ENCODE data around the gene CCDC77. TPM values are rescaled to one million over a fixed set of nuclear protein-coding genes. Genes with fewer than 3 reads are reported as not detected.

The CCDC77 gene
- total and polyA plus RNA-seq, 8 donors = 0.58 to 7.3 (median 4.3) TPM

DNA sequence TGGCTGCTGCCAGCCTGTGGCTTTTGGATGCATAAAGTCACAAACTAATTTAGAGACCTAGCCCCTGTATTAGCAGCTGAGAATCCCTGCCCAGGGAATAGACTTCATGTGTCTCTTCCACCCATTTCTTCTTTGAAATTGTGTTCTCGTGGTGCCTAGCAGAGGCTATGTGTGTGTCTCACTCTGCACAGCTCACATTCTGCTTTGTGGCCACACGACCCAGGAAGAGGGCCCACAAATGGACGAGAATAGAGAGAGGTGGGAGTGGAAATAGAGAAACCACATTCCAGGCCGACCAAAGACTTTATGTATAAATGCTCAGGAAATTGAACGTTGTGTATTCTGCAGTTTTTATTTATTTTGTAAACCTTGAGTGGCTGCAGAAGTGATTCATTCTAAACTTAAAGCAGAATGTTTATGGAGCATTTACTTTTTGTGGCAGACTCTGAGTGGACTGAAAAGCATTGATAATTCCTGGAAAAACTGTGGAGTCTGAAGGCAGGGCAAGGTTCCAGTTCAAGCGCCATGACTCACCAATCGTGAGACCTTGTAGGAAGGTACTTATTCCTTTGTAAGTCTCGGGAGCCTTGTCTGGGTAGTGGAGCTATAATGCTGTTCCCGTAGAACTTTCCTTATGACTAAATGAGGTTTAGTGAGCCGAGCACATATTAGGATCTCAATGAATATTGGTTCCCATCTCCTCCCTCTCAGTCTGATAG is 67.4 kb downstream of the CCDC77 start:
- peak; percentile 50 to 61 for DNase-seq

DNA sequence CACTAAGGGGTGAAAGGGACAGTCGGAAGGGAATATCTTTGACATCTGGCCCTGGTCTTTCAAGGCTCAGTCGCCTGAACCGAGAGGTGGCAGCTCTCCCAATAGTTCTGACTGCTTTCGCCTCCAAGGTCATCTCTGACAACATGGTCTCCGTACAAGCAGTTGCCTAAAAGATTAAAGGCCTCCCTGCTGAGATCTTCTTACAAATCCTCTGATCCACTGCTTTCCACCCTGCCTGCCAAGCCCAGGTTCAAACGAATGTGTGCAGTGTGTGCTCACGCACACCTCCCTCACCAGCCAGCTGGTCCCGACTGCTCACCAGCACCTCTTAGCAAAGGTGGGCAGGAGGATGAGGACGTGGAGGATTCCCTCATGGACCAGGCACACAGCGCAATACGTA is 68.7 kb downstream of the CCDC77 start:
- TF ChIP-seq, protein P1, sequence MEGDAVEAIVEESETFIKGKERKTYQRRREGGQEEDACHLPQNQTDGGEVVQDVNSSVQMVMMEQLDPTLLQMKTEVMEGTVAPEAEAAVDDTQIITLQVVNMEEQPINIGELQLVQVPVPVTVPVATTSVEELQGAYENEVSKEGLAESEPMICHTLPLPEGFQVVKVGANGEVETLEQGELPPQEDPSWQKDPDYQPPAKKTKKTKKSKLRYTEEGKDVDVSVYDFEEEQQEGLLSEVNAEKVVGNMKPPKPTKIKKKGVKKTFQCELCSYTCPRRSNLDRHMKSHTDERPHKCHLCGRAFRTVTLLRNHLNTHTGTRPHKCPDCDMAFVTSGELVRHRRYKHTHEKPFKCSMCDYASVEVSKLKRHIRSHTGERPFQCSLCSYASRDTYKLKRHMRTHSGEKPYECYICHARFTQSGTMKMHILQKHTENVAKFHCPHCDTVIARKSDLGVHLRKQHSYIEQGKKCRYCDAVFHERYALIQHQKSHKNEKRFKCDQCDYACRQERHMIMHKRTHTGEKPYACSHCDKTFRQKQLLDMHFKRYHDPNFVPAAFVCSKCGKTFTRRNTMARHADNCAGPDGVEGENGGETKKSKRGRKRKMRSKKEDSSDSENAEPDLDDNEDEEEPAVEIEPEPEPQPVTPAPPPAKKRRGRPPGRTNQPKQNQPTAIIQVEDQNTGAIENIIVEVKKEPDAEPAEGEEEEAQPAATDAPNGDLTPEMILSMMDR (IDR thresholded peaks at IDR 0.05) = no peak
- TF ChIP-seq EP300 (IDR thresholded peaks at IDR 0.05) (no peak), POLR2AphosphoS5 (IDR thresholded peaks at IDR 0.05) (no peak), POLR2A (IDR thresholded peaks at IDR 0.05) (no peak)
- Histone ChIP-seq H3K4me3 (no peak overlapping the region), H3K9me3 (no peaks in the 10 kb centered on the region), H3K27me3 (peaks cover 0 to 10% (median 0%) of the 10 kb centered on the region in 3 donors), H3K36me3 (no peaks in the 10 kb centered on the region), H3K4me1 (peaks cover 7 to 34% (median 21%) of the 10 kb centered on the region in 4 donors), H3K27ac (peak overlapping the region in 2 of 5 donors; percentile 1 to 29)
- intact Hi-C loops (cut with DNase I; ENCODE audit: low total_unique reads) = no loop called here
- WGBS, 5 donors = 62 to 76% (median 62%) methylated on average over 11 of the region's 11 CpGs
- DNase-seq = no peak

More for the DNA sequence above, 67.4 kb downstream of the CCDC77 start:
- H3K9me3 ChIP-seq = no peaks in the 10 kb centered on the region
- TF ChIP-seq POLR2AphosphoS5 (IDR thresholded peaks at IDR 0.05) (peak in 1 of 3 donors; percentile 12), EP300 (IDR thresholded peaks at IDR 0.05) (no peak)
- 37 to 56% (median 42%) methylated on average over 10 of the region's 10 CpGs for WGBS, 5 donors
- H3K36me3 ChIP-seq = no peaks in the 10 kb centered on the region
- intact Hi-C loops (cut with DNase I; ENCODE audit: low total_unique reads) = no loop called here
- H3K4me1 ChIP-seq = peaks cover 11 to 38% (median 29%) of the 10 kb centered on the region in 4 donors
- peaks cover 0 to 4% (median 0%) of the 10 kb centered on the region in 3 donors for H3K27me3 ChIP-seq
- H3K27ac ChIP-seq = peak overlapping the region; percentile 13 to 40 (median 29)
- no peak overlapping the region for H3K4me3 ChIP-seq

DNA sequence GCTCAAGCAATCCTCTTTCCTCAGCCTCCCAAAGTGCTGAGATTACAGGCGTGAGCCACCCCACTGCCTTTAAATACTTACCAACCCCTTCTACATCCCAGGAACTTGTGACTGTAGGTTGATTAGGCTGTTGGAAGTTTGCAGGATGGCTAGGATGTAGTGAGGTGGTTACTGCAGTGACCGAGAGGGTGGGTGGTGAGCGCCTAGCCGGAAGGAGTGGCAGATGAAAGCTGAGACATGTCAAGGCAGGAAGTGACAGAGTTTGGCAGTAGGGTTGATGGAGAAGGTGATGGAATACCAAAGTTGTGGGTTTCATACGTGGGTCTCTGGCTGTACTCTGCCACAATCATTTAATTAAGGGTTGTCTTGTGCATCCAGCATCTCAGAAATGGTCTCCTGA is 71.8 kb downstream of the CCDC77 start:
- TF ChIP-seq EP300 (IDR thresholded peaks at IDR 0.05) (no peak), POLR2A (IDR thresholded peaks at IDR 0.05) (no peak)
- TF ChIP-seq, protein P1 (IDR thresholded peaks at IDR 0.05) = no peak
- no peaks in the 10 kb centered on the region for H3K36me3 ChIP-seq
- H3K9me3 ChIP-seq = no peaks in the 10 kb centered on the region
- 85 to 91% (median 90%) methylated on average over 5 of the region's 5 CpGs for WGBS, 5 donors
- DNase-seq = no peak
- H3K4me3 ChIP-seq = no peak overlapping the region
- no peak overlapping the region for H3K27ac ChIP-seq
- intact Hi-C loops (cut with DNase I; ENCODE audit: low total_unique reads) = no loop called here
- H3K27me3 ChIP-seq = peaks cover 0 to 7% (median 0%) of the 10 kb centered on the region in 3 donors
- peaks cover 4 to 42% (median 16%) of the 10 kb centered on the region in 4 donors for H3K4me1 ChIP-seq

DNA sequence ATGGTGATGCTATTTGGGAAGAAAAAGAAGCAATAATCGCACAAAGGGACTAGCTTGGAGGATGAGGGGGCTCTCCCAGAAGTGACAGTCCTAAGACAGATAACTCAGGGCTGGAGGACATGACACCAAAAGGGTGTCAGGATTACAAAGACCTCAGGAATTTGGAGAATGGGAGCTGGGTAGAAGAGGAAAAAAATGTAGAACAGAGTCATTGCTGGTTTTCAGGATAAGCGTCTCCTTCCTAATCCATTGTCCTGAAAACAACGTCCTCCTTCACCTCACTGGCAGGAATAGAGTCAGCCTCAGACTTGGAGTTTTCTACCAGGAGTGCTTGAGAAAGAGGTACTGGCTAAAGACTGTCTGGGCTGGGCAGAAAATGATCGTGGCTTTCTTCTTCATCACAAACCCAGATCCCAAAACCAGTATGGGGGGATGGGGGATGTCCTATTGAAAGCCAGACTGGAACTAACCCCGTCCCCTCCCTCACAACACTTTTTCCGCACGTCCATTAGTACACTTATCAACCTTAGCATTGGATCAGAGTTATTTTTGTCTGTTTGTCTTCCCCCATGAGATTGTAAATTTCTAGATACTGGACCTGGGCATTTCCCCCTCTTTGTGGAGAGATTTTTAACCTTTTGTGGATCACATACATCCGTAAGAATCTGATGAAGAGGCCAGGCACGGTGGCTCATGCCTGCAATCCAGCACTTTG is 72.6 kb downstream of the CCDC77 start:
- peaks cover under 1 to 35% (median 13%) of the 10 kb centered on the region in 4 donors for H3K4me1 ChIP-seq
- H3K27ac ChIP-seq = no peak overlapping the region
- H3K27me3 ChIP-seq = peaks cover 0 to 7% (median 0%) of the 10 kb centered on the region in 3 donors
- DNase-seq = no peak
- intact Hi-C loops (cut with DNase I; ENCODE audit: low total_unique reads) = no loop called here
- H3K4me3 ChIP-seq = no peak overlapping the region
- H3K36me3 ChIP-seq = no peaks in the 10 kb centered on the region
- no peaks in the 10 kb centered on the region for H3K9me3 ChIP-seq
- TF ChIP-seq EP300 (IDR thresholded peaks at IDR 0.05) = no peak
- TF ChIP-seq POLR2A (IDR thresholded peaks at IDR 0.05) = no peak
- TF ChIP-seq POLR2AphosphoS5 (IDR thresholded peaks at IDR 0.05) = no peak
- TF ChIP-seq, protein P1 (IDR thresholded peaks at IDR 0.05) = no peak
- WGBS, 5 donors = 32 to 53% (median 45%) methylated on average over 9 of the region's 9 CpGs

All from stomach (tissue), 9 donors.